Measurements from ENCODE around the gene DSCAM. TPM values are rescaled to one million over a fixed set of nuclear protein-coding genes. Genes with fewer than 3 reads are reported as not detected.

The DSCAM gene
- polyA plus RNA-seq, 1 experiment: not detected

GRCh38 chr21:40707656-40708244 is 139.2 kb downstream of the DSCAM start:
- TF ChIP-seq CTCF (IDR thresholded peaks at IDR 0.05; ENCODE audit: low read depth, low read length): no peak
- H3K9me3 ChIP-seq (ENCODE audit: control insufficient read depth, insufficient read depth, low read length): peaks cover 20% of the 10 kb centered on the region
- no peak overlapping the region for H3K4me3 ChIP-seq (ENCODE audit: low read depth, low read length)
- no peaks in the 10 kb centered on the region for H3K27me3 ChIP-seq (ENCODE audit: control insufficient read depth, insufficient read depth, low read length)
- POLR2A ChIA-PET: no interaction called here
- H3K27ac ChIP-seq (ENCODE audit: low read depth, low read length): no peak overlapping the region
- CTCF ChIA-PET: no interaction called here
- DNase-seq (ENCODE audit: low read depth, low spot score): no peak

- Histone ChIP-seq H3K9me3 (ENCODE audit: control insufficient read depth, insufficient read depth, low read length) (peaks cover 20% of the 10 kb centered on the region), H3K27ac (ENCODE audit: low read depth, low read length) (no peak overlapping the region), H3K4me3 (ENCODE audit: low read depth, low read length) (no peak overlapping the region), H3K27me3 (ENCODE audit: control insufficient read depth, insufficient read depth, low read length) (no peaks in the 10 kb centered on the region)
- no peak for DNase-seq (ENCODE audit: low read depth, low spot score)
- TF ChIP-seq CTCF (IDR thresholded peaks at IDR 0.05; ENCODE audit: low read depth, low read length): no peak
- ChIA-PET POLR2A (no interaction called here), CTCF (no interaction called here)
These were observed 139.9 kb downstream of the DSCAM start for GRCh38 chr21:40706806-40707655.

- ChIA-PET POLR2A (no interaction called here), CTCF (no interaction called here)
- H3K27me3 ChIP-seq (ENCODE audit: control insufficient read depth, insufficient read depth, low read length): no peaks in the 10 kb centered on the region
- H3K4me3 ChIP-seq (ENCODE audit: low read depth, low read length): no peak overlapping the region
- TF ChIP-seq CTCF (IDR thresholded peaks at IDR 0.05; ENCODE audit: low read depth, low read length): no peak
- H3K27ac ChIP-seq (ENCODE audit: low read depth, low read length): no peak overlapping the region
- no peak for DNase-seq (ENCODE audit: low read depth, low spot score)
- H3K9me3 ChIP-seq (ENCODE audit: control insufficient read depth, insufficient read depth, low read length): peaks cover 15% of the 10 kb centered on the region
These were observed 140.8 kb downstream of the DSCAM start for GRCh38 chr21:40706176-40706575.

- peaks cover 11% of the 10 kb centered on the region for H3K9me3 ChIP-seq (ENCODE audit: control insufficient read depth, insufficient read depth, low read length)
- CTCF ChIA-PET: no interaction called here
- no peak overlapping the region for H3K27ac ChIP-seq (ENCODE audit: low read depth, low read length)
- no peak overlapping the region for H3K4me3 ChIP-seq (ENCODE audit: low read depth, low read length)
- H3K27me3 ChIP-seq (ENCODE audit: control insufficient read depth, insufficient read depth, low read length): no peaks in the 10 kb centered on the region
- no peak for DNase-seq (ENCODE audit: low read depth, low spot score)
- POLR2A ChIA-PET: no interaction called here
- TF ChIP-seq CTCF (IDR thresholded peaks at IDR 0.05; ENCODE audit: low read depth, low read length): no peak
These were observed 142.8 kb downstream of the DSCAM start for GRCh38 chr21:40704141-40704540.

- ChIA-PET CTCF (no interaction called here), POLR2A (no interaction called here)
- H3K4me3 ChIP-seq (ENCODE audit: low read depth, low read length): no peak overlapping the region
- H3K27ac ChIP-seq (ENCODE audit: low read depth, low read length): no peak overlapping the region
- H3K9me3 ChIP-seq (ENCODE audit: control insufficient read depth, insufficient read depth, low read length): peaks cover 14% of the 10 kb centered on the region
- no peaks in the 10 kb centered on the region for H3K27me3 ChIP-seq (ENCODE audit: control insufficient read depth, insufficient read depth, low read length)
- no peak for DNase-seq (ENCODE audit: low read depth, low spot score)
- no peak for TF ChIP-seq CTCF (IDR thresholded peaks at IDR 0.05; ENCODE audit: low read depth, low read length)
These were observed 147.6 kb downstream of the DSCAM start for GRCh38 chr21:40699366-40699765.
